HG03342 (cell line): Measurements from ENCODE around the gene SEMA5B.

ENCODE experiments used
- ATAC-seq: cut with Tn5 transposase; IDR thresholded peaks from one replicate; pipeline ENCODE4 v1.9.1; 2021; ENCODE audit warnings: mild to moderate bottlenecking, moderate library complexity; ENCODE audit not compliant: unreplicated experiment

The SEMA5B gene

DNA sequence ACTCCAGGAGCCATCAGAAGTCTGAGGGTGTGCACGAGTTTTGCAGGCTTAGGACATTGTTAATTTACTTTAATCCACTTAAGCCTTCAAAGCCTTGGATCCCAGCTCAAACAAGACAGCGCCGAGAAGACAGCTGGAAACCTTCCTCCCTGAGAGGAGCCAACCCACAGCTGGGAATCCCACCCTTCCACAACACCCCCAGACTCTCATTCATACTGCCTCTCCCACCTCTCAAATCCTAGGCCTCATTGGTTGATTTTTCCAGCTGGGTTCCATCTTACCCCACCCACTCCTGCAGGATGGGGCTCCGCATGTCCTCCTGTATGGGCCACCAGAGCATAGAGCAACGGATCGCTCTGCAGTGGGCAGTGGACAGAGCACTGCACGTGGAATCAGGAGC is 80.4 kb downstream of the SEMA5B start:
- ATAC-seq, result no peak

DNA sequence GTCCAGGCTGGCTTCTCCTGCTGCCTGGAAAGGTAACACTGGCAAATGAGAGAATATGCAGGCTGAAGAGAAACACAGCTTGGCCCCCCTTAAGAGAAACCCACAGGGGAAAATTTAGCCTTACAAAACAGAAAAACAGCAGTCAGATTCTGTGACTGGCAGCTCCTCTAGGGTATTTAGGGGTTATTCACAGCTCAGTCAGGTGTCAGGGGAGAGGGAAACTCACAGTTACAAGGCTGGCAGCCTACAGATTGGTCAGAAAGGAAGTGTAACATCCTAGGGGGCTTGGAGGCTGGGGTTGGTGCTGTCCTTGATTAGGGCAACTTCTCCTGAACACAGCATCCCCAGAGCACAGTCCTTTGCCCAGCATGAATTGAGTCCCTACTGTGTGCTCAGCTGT is 81.4 kb downstream of the SEMA5B start:
- no peak for ATAC-seq

DNA sequence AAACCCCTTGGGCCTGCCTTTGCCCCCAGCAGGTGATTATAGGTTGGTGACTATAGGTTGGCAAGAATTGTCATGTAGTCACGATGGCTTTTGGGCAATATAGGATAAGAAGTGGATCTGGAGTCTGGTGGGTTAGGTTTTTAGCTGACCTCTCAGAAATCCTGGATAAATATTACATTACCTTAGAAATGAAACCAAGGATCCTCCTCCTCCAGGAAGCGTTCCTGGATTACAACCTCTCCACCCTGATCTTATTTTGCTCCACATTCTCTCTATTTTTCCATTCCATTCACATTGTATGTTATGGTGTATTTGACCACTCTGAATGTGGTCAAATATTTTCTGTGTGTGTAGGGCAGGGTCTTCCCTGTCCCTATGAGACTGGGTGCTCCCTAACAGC is 82.3 kb downstream of the SEMA5B start:
- ATAC-seq, result no peak

DNA sequence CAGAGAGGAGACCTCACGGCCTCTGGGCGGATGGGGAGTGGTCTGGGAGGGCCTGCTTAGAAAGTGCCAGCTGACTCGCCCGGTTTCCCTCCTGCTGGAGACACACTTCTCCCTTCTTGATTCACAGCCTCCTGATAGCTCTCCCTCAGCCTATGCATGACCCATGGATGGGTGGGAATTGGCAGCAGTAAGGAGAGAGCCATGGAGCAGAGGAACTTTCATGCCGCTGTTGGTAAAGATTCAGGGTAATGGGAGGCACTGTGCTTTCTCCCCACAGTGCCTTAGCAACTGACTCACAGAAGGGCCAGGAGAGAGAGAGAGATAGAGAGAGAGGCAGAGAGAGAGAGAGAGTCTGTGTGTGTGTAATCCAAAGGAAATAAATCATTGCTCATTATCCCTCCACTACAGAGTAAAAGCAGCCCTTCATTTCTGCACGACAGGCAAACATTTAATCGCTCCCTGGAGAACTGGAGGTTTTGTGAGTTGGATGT is 82.8 kb downstream of the SEMA5B start:
- no peak for ATAC-seq

DNA sequence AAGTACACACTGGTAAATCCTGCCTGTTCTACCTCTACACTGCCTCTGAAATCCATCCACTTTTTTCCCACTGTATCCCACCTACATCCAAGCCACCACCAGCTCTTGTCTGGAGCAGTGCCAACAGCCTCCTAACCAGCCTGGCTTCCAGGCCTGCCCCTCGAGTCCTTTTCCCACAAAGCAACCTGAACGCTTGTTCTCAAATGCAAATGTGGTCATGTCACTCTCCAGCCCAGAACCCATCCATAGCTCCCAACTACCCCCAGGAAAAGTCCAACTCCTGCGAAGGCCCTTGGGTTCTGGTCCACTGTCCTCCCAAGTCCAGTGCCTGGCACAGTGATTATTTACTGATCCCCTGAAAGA is 83.8 kb downstream of the SEMA5B start:
- no peak for ATAC-seq

DNA sequence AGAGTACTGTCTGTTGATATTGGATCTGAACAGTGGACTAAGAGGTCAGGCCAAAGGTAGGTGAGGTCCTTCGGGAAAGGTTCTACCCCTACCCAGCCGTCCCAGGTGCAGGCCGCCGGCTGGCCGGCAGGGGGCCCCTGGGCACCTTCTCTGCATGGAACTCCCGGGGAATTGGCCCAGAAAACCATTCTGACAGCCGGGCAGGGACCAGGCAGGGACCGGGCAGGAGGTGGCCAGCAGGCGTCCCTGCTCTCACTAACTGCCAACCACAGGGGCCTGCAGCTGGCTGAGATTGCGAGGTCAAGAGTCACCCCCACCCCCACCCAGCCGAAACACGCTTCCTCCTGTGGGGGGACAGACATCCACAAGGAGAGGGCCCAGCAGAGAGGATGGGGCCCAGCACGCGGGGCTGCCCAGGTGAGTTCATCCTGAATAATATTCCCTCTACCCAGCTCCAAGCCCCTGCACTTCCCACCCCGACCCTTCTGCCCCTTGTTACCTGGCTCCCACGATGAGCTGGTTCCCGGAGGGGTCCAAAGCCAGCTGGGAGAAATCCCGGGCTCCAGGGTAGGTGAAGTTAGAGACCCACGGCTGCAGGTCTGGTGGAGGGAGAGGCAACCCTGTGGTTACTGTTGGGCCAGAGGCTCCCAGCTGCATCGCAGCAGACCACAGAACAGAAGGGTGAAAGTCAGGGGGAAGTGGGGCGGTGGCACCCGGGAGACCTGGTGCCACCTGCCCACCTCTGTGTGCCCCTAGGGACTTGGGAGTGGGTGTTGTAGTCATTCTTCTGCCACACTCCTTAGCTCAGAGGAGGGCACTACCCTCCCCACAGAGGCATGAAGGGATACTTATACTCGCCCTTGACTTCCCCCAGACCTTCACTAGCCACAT is 84.4 kb downstream of the SEMA5B start:
- ATAC-seq, result no peak

DNA sequence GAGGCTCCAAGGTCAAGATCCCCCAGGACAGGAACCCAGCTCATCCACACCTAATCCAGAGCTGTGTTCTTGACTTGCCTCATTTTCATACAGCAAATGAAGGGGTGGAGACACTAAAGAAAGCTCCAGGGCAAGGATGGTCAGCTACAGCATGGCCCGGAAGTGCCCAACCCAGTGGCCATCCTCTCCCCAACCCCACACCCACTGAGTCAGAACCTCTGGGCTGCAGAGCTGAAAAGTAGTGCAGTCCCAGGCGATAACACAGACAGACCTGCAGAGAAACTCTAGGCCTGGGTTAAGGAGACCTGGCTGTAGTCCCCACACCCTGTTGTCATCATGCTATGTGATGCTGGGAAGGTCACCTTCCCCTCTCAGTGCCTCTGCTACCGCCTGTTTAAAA is 85.3 kb downstream of the SEMA5B start:
- no peak for ATAC-seq

DNA sequence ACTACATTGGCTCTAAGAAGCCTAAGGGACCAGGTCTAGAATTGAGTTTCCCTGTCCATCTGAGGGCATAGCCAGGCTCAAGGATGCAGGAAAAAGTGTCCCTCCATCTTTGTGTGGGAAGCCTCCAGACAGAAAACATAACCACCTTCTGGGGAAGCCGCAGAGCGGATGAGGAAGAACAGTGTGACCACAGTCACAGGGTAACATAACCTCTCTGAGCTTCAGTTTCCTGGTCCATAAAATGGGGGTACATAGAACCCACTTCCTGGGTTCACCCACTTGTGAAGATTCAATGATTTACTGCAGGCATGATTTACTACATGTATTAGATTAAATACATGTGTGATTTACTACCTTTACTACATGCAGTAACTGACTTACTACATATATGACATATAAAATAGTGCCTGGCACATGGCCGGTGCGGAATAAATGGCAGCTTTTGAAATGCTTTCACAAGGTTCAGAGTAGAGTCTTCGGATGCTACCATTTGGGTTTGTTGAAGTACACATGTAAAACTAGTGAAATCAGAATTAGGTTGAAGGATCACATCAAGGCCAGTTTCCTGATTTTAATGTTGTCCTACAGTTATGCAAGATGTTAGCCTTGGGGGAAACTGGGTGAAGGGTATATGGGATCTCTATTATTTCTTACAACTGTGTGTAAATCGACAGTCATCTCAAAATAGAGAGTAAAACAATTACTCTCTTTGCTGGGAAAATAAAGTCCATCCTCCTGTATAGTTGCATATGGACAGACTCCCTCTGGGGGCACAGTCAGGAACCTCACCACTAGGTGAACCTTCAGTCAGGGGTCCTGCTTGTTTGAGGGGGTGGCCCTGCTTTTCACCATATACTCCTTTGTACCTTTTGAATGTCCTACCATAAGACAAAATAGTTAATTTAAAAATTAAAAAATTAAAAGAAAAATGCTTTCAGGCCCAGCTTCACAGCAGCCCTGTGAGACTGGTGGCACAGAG is 86.0 kb downstream of the SEMA5B start:
- no peak for ATAC-seq

DNA sequence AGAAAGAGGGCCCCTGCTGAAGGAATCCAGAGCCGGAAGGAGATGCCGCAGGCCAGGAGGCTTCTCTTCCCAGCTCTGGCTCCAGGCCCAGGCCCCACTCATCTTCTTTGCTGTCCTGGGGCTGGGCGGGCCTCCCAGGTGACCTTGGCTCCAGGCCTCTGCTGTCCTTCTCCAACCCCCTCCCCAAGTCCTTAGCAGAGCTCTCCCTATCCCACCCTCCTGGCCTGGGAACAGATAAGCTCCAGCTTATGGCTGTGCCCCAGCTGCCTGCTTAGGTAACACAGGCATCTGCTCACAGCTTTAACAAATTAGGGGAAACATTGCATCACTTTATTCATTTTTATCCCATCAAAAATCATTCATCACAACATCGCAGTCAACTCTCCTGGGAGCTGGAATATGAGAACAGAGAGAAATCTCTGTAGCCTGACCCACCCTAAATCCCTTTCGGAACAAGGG is 86.9 kb downstream of the SEMA5B start:
- no peak for ATAC-seq

DNA sequence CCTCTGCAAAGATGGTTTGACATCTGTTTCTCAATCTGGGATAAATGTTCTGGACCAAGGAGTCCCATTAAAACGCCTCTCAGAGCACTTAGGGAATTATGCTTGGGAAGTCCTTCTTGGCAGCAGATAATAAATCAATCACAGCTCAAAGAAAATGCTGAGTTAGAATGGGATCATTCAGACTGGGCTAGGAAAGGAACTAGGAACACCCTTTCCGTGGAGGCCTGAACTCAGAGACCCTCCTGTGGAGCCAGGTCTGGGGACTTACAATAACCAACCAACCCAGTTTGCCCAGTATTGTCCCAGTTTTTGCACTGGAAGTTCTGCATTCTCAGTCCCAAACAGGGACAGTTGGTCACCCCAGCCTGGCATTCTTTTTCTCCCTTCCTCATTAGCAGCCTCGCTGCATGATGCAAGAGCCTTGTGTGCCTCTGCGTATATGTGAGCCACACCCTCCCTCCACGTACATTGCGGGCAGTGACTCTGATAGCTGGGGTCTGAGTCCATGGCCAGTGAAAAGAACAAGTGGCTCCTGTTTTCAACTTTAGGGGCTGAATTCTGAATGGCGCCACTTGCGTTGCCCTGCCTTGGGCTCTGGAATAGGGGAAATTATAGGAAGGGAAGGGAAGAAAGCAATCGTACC is 88.7 kb downstream of the SEMA5B start:
- no peak for ATAC-seq

DNA sequence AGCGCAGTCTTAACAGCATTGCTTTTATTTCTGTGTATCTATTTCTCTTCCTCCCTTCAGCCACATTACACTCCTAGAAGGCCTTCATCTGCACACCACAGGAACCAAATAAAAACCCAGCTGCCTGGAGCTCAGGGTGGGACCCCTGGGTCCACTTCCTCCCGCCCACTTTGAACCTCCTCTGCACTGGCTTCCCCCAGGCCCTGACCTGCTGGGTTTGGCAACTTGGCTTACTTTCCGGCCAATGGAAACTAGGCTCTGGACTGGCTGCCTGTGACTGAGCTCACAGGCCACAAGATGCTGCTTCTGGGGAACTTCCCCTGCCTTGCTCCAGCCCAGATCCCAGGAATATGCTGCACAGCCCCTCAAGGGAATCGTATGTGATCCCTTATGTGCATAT is 89.8 kb downstream of the SEMA5B start:
- ATAC-seq, result no peak

DNA sequence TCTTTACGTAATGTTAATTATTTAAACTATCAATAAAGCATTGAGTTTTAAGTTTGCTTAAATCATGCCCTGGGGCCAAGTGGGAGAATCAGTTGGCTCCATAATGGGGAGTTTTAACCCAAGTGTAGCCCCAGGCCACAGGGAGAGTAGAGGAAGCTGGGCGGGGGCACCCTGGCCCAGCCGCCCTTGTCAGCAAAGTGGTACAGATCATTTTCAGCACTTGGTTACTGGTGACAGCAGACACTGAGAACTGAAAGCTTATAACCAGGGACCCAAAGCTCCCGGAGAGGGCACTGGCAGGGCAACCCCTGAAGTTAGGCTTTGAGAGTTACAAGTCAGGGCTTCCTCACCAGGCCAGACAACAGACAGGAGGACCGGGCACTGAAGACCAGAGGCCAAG is 90.6 kb downstream of the SEMA5B start:
- ATAC-seq, result no peak

DNA sequence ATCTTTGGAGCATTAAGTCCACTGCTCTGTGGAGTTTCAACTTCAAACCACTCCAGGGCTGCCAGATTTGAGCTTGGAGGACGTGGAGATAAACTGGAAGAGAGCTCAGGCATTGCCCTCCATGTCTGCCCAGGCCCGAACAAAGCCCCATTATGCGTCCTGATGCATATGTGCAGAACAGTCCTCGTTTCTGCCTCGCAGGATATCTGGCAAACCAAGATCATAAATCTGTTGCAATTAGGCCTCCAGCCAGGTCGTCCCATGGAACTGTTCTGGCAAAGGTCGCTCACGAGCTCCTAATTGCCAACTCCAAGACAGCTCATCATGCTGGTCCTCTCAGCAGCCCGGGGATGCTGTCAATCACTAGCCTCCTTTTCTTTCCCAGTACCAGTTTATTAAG is 91.2 kb downstream of the SEMA5B start:
- ATAC-seq, result no peak

DNA sequence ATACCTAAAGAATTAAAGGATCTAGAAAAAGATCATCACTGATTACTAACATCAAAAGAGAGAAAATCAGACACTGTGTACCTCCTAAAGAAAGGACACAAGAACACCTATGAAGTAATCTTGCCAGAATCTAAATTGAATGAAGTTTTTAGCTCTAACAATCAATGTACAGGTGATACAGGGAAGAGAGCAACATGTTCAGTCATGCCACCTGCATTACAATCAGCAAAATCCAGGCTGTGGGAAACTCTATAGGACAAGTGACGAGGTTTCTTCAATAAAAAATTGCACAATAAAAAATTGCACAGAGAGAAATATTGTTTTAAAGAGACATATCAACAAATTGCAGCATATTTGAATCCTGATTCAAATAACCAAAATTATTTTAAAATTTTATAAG is 93.3 kb downstream of the SEMA5B start:
- no peak for ATAC-seq

DNA sequence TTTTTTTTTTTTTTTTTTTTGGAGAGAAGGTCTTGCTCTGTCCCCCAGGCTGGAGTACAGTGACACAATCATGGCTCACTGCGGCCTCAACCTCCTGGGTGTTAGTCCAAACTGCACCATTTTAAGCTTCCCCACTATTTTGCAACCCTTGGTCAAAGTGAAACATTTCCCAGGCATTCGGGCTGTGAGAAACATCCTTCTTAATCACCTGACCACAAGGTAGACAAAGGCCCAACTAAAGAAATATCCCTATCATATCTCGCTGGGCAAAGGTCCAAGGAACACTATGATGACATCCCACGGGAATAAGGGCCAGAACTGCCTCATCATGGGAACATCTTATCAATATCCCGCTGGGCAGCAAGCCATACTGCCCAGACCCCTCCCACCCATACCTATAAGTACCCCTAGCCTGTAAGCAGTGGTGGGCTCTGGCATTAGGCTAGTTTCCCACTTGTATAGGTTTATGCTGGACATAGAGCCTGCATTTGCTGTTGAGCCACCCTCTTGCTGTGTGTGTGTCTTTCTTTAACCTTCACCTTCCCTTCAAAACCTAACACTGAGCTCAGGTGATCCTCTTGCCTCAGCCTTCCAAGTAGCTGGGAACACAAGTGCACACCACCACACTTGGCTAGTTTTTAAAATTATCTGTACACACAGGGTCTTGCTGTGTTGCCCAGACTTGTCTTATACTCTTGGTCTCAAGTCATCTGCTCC is 95.2 kb downstream of the SEMA5B start:
- ATAC-seq, result no peak

DNA sequence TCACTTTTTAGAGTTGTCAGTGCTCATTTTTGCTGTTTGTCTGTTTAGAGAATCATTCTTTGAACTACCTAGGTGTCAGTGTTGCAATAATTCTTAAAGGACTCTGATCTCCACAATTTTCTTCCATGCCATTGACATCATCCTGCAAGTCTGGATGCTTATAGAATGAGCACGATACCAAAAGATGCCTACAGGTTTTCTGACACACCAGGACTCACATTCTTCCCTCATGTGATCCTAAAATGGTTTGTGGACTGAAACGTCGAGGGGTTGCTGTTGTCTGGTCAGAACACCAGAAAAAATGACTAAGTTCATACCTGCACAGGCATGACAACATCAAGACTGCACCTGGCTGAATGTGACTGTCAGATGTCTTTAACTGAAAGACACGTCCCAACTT is 95.9 kb downstream of the SEMA5B start:
- no peak for ATAC-seq

DNA sequence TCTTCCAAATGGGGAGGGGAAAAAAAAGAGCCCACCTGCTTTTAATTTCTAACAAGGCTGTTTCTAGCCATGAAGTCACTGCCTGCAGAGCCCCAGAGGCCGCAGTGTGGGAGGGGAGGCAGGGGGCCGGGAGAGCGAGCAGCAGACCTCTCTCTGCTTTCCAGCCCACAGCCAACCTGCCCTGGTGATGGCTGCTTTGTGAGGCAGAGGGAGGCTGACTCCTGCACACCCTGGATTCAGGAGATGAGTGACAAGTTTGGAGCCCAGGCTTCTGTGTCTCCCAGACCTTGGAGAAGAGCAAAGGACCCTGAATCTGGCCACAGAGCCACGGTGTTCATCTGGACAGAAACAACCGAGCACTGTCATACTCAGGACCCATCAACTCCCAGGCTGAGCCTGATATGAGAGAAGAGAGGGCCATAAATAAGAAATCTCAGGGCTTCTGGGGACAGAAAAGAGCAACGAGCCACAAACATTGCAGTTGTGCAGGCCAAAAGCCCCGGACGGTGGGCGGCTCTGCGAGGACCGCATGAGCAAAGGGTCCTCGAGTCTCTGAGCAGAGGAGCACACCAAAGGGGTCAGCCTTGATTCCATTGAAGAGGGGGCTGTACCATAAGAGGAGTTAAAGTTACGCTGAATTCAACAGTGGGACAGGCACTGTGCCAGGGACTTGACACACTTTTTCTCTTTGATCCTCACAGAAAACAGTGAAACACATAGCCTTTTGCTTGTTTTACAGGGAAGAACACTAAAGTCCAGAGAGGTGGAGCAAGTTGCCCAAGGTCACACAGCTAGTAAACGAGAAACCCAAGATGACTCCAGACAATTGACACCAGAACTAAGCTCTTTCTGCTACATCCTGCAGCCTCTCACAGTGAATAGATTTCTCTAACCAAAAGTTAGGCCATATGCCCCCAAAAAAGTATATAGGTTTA is 97.2 kb downstream of the SEMA5B start:
- no peak for ATAC-seq

DNA sequence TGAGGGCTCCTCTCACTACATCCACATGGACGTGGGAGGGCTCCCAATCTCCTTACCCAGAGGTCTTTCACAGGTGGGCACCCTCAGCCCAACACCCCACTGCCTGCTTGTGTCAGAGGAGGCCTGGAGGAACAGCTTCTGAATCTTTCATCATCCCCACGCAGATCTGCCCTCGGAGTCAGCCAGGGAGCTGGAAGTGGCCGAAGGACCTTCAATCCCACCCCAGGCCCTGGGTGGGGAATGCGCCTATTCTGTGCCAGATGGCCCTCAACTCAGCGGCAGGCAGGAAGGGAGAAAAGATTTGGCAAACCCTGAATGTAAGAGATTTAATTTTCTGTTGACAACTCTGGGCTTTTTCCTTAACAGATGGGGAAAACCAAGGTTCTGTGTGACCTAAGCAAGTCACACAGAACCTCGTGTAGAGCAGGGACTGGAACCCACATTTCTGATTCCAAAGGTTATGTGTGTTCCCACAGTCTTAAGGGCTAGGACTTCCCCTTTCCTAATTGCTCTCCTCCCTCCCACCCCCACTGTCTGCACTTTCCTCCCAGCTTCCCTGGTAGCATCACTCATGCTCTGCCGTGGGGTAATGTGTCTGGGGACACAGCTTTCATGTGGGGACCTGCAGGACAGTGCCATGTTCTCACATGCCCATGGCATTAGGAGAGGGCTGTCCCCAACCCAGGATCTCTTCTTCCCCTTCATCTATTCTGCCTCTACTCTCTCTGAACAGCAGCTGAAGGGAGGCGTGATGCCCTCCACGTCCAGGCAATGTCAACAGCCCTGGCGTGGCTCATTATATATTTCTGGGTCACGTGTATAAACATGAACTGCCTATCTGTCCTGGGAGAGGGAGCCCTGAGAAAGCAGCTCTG is 98.1 kb downstream of the SEMA5B start:
- no peak for ATAC-seq
